CD4-positive, alpha-beta T cell (primary cell): ENCODE data around the gene RBCK1. TPM values are rescaled to one million over a fixed set of nuclear protein-coding genes. Genes with fewer than 3 reads are reported as not detected.
"Not testable (repeated sequence)": the region's sequence is repeated elsewhere in the genome, so short reads cannot be mapped to it uniquely, and the experiment has no call there.

Experiments used
- ATAC-seq: fragments of 200-7000 bp; cut with Tn5 transposase; one replicate; pipeline ENCODE4 v1.10.0; 2022; ENCODE audit warnings: mild to moderate bottlenecking; ENCODE audit not compliant: poor library complexity
- CTCF ChIA-PET: fragments of 350-600 bp; sonication (Branson Sonifier 250); formaldehyde crosslinking; loops from one replicate; lab custom pipeline; 2021; ENCODE audit warnings: antibody characterized with exemption, inconsistent platforms; lab: Charles Lee
- POLR2A ChIA-PET: fragments of 350-600 bp; sonication (Branson Sonifier 250); formaldehyde crosslinking; loops from one replicate; lab custom pipeline; 2021; ENCODE audit warnings: antibody characterized with exemption, inconsistent platforms; lab: Charles Lee
- DNase-seq, 14 experiments: peaks; one replicate each; pipeline ENCODE4 v3.0.0-alpha.2; 2013 to 2020; ENCODE audit warnings: mixed read lengths in 2 of 14
- H3K27ac ChIP-seq, 2 donors: one replicate each; pipeline versions ENCODE4 v1.5.1 to v1.7.0; 2013; ENCODE audit warnings: low read length in 2 of 2, low read depth in 1 of 2, mild to moderate bottlenecking in 1 of 2
- H3K27me3 ChIP-seq, 2 experiments: 1 replicate in 1 of 2; 2 replicates in 1 of 2; pipeline versions ENCODE4 v1.6.1 to v1.7.0; 2013; ENCODE audit warnings: low read length in 2 of 2, control low read depth in 1 of 2, mild to moderate bottlenecking in 1 of 2, moderate library complexity in 1 of 2; ENCODE audit not compliant: insufficient read depth in 2 of 2, control insufficient read depth in 1 of 2
- H3K36me3 ChIP-seq: one replicate; pipeline ENCODE4 v1.6.1; 2013; ENCODE audit warnings: low read length, control low read depth; ENCODE audit not compliant: insufficient read depth
- H3K4me1 ChIP-seq: one replicate; pipeline ENCODE4 v1.6.1; 2013; ENCODE audit warnings: low read length, control low read depth; ENCODE audit not compliant: insufficient read depth
- H3K4me3 ChIP-seq: one replicate; pipeline ENCODE4 v1.5.1; 2013; ENCODE audit warnings: mild to moderate bottlenecking, low read length, moderate library complexity
- H3K9me3 ChIP-seq, 2 experiments: 1 replicate in 1 of 2; 2 replicates in 1 of 2; pipeline versions ENCODE4 v1.6.1 to v1.7.0; 2013; ENCODE audit warnings: low read length in 2 of 2, mild to moderate bottlenecking in 2 of 2, control low read depth in 1 of 2, moderate library complexity in 1 of 2; ENCODE audit not compliant: control insufficient read depth in 1 of 2, insufficient read depth in 1 of 2
- H3K27ac Mint-ChIP-seq: one replicate; pipeline ENCODE4 v1.8.0; 2020; ENCODE audit warnings: mixed read lengths
- H3K27me3 Mint-ChIP-seq: one replicate; pipeline ENCODE4 v1.8.0; 2021; ENCODE audit warnings: mixed read lengths
- H3K36me3 Mint-ChIP-seq: one replicate; pipeline ENCODE4 v1.8.0; 2021; ENCODE audit warnings: low read depth, mixed read lengths
- H3K4me1 Mint-ChIP-seq: one replicate; pipeline ENCODE4 v1.8.0; 2021; ENCODE audit warnings: low read depth, mixed read lengths
- H3K4me3 Mint-ChIP-seq: one replicate; pipeline ENCODE4 v1.8.0; 2020; ENCODE audit warnings: mild to moderate bottlenecking, mixed read lengths
- H3K9me3 Mint-ChIP-seq: one replicate; pipeline ENCODE4 v1.8.0; 2020; ENCODE audit warnings: mixed read lengths
- intact Hi-C, 2 experiments: fragments of 100-400 bp; cut with DNase I in 1 of 2; cut with micrococcal nuclease in 1 of 2; formaldehyde crosslinking; loops; one replicate each; pipeline versions ENCODE4 v1.15.1 to v1.9.0; 2023 to 2025; cut with DNase I, micrococcal nuclease
- total RNA-seq, 174 experiments: library from RNA in 2 of 174; stranded (reverse) in 2 of 174; gene quantifications; one replicate each; pipeline ENCODE4 v1.2.3 and lab custom pipeline; 2021 to 2026
- TF ChIP-seq, protein P1 (sequence below): fragments of 200-600 bp; IDR thresholded peaks from one replicate; pipeline ENCODE4 v1.8.0; 2022; ENCODE audit warnings: antibody characterized with exemption, mild to moderate bottlenecking

RBCK1 gene
- total RNA-seq, 2 experiments from 2014 or later, result 53.3 to 57.3 TPM

DNA sequence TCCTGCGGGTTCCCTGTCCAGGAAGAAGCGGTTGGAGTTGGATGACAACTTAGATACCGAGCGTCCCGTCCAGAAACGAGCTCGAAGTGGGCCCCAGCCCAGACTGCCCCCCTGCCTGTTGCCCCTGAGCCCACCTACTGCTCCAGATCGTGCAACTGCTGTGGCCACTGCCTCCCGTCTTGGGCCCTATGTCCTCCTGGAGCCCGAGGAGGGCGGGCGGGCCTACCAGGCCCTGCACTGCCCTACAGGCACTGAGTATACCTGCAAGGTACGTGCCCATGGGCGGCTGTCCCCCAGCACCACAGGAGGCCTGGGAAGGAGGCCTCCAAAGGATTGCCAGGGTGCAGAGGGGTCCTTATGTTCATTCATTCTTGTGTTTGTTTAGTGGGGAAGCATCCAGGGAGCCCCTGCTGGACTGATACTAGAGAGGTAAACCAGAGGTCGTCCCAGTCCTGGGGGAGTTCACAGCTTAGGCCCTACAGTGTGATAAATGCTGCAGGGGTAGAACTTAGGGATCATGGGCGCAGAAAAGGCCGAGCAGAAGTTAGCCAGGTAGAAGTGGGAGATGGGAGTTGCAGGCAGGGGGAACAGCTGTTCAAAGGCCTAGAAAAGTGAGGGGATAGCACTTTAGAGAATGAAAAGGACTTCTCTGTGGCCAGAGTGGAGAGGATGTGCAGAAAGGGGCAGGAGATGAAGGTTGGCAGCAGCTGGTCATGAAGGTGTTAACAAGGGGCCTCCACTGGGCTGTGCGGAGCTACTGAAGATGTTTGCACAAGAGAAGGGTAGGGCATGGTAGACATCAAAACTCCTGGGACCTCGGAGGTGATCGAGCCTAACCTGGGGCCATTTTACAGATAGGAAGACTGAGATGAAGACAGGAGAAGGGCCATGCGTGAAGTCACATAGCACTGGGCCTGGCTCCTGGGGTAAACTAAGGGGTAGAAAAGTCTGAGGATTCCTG lies 19.8 kb upstream of the RBCK1 start:
- no peak for ATAC-seq
- POLR2A ChIA-PET, result no interaction called here
- H3K9me3 Mint-ChIP-seq, result no peaks in the 10 kb centered on the region
- H3K4me1 Mint-ChIP-seq, result peaks cover 6% of the 10 kb centered on the region
- Histone ChIP-seq H3K4me1 (no peaks in the 10 kb centered on the region), H3K36me3 (peaks cover 56% of the 10 kb centered on the region), H3K9me3 (no peaks in the 10 kb centered on the region), H3K27ac (no peak overlapping the region), H3K4me3 (no peak overlapping the region), H3K27me3 (no peaks in the 10 kb centered on the region)
- no peak overlapping the region for H3K27ac Mint-ChIP-seq
- TF ChIP-seq, protein P1, sequence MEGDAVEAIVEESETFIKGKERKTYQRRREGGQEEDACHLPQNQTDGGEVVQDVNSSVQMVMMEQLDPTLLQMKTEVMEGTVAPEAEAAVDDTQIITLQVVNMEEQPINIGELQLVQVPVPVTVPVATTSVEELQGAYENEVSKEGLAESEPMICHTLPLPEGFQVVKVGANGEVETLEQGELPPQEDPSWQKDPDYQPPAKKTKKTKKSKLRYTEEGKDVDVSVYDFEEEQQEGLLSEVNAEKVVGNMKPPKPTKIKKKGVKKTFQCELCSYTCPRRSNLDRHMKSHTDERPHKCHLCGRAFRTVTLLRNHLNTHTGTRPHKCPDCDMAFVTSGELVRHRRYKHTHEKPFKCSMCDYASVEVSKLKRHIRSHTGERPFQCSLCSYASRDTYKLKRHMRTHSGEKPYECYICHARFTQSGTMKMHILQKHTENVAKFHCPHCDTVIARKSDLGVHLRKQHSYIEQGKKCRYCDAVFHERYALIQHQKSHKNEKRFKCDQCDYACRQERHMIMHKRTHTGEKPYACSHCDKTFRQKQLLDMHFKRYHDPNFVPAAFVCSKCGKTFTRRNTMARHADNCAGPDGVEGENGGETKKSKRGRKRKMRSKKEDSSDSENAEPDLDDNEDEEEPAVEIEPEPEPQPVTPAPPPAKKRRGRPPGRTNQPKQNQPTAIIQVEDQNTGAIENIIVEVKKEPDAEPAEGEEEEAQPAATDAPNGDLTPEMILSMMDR, result no peak
- peaks cover 62% of the 10 kb centered on the region for H3K36me3 Mint-ChIP-seq
- no peaks in the 10 kb centered on the region for H3K27me3 Mint-ChIP-seq
- intact Hi-C loops, result no loop called here
- CTCF ChIA-PET, result no interaction called here
- H3K4me3 Mint-ChIP-seq, result no peak overlapping the region
- DNase-seq, result no peak

DNA sequence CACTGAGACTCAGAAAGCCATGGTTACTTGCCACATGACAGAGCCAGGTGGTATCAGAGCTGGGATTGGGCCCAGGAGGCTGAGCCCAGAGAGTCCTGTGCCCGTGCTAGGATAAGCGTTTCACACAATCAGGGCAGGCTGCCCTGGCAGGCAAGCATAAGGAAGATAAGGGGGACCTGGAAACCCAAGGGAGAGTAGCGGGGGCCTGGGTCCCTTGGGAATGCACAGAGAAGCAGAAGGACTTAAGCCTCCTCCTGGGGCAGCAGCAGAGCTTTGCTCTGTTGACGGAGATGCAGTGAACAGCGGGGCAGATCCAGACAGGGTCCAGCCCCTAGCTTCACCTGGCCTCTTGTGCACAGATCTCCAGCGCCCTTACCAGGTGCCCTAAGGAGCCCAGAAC lies 18.9 kb upstream of the RBCK1 start:
- Histone ChIP-seq H3K27ac (no peak overlapping the region), H3K36me3 (peaks cover 62% of the 10 kb centered on the region), H3K4me1 (no peaks in the 10 kb centered on the region), H3K9me3 (no peaks in the 10 kb centered on the region), H3K4me3 (no peak overlapping the region), H3K27me3 (no peaks in the 10 kb centered on the region)
- Mint-ChIP-seq H3K27ac (no peak overlapping the region), H3K36me3 (peaks cover 66% of the 10 kb centered on the region), H3K4me3 (no peak overlapping the region), H3K9me3 (no peaks in the 10 kb centered on the region), H3K27me3 (no peaks in the 10 kb centered on the region), H3K4me1 (no peaks in the 10 kb centered on the region)
- intact Hi-C loops, result no loop called here
- ATAC-seq, result no peak
- TF ChIP-seq, protein P1, result no peak
- no peak for DNase-seq
- ChIA-PET CTCF (no interaction called here), POLR2A (no interaction called here)

DNA sequence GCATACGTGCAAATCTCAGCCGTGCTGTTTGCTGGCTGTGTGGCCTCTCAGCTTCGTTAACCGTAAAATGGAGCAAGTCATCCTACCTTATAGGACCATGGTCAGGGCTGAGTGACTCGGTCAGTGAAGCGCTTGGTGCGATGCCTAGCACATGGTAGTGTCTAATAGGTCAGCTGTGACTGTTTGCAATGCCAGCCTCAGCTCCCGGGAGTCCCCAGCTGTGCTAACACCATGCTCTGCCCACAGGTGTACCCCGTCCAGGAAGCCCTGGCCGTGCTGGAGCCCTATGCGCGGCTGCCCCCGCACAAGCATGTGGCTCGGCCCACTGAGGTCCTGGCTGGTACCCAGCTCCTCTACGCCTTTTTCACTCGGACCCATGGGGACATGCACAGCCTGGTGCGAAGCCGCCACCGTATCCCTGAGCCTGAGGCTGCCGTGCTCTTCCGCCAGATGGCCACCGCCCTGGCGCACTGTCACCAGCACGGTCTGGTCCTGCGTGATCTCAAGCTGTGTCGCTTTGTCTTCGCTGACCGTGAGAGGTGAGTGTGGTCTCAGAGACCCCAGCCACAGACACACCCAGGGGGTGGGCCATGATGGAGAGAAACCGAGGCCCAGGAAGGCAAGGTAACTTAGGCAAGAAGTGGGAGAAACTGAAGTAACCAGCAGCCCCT lies 16.9 kb upstream of the RBCK1 start:
- TF ChIP-seq, protein P1, result no peak
- no peak overlapping the region for H3K4me3 Mint-ChIP-seq
- no peak overlapping the region for H3K27ac Mint-ChIP-seq
- no peaks in the 10 kb centered on the region for H3K27me3 Mint-ChIP-seq
- no peak for DNase-seq
- no peaks in the 10 kb centered on the region for H3K9me3 ChIP-seq
- no peaks in the 10 kb centered on the region for H3K27me3 ChIP-seq
- no peaks in the 10 kb centered on the region for H3K4me1 Mint-ChIP-seq
- peaks cover 64% of the 10 kb centered on the region for H3K36me3 Mint-ChIP-seq
- intact Hi-C loops, result no loop called here
- ChIA-PET POLR2A (no interaction called here), CTCF (no interaction called here)
- no peaks in the 10 kb centered on the region for H3K4me1 ChIP-seq
- peaks cover 78% of the 10 kb centered on the region for H3K36me3 ChIP-seq
- no peak overlapping the region for H3K27ac ChIP-seq
- no peaks in the 10 kb centered on the region for H3K9me3 Mint-ChIP-seq
- ATAC-seq, result no peak
- no peak overlapping the region for H3K4me3 ChIP-seq

DNA sequence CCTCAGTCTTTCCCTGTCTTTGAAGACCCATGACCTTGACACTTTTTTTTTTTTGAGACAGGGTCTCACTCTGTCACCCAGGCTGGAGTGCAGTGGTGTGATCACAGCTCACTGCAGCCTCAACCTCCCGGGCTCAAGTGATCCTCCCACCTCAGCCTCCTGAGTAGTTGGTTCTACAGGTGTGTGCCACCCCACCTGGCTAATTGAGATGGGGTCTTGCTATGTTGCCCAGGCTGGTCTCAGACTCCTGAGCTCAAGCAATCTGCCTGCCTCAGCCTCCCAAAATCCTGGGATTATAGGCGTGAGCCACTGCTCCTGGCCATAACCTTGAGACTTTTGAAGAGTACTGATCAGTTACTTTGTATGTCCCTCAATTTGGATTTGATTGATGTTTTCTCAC lies 14.8 kb upstream of the RBCK1 start:
- H3K27ac ChIP-seq, H3K9me3 ChIP-seq, H3K4me1 Mint-ChIP-seq, H3K4me3 Mint-ChIP-seq, H3K27ac Mint-ChIP-seq, DNase-seq, H3K27me3 ChIP-seq, POLR2A ChIA-PET, H3K27me3 Mint-ChIP-seq, H3K4me1 ChIP-seq, CTCF ChIA-PET, H3K9me3 Mint-ChIP-seq, H3K4me3 ChIP-seq, ATAC-seq, intact Hi-C loops: not testable (repeated sequence)
- H3K36me3 ChIP-seq, result peaks cover 82% of the 10 kb centered on the region
- peaks cover 72% of the 10 kb centered on the region for H3K36me3 Mint-ChIP-seq
